GM19023 (cell line): ENCODE measurements around the gene SPOCK1.

ENCODE experiments used
- ATAC-seq: cut with Tn5 transposase; IDR thresholded peaks from one replicate; pipeline ENCODE4 v1.9.1; 2021; ENCODE audit warnings: mild to moderate bottlenecking, moderate library complexity; ENCODE audit not compliant: unreplicated experiment

SPOCK1 gene

GRCh38 chr5:137090151-137090550 is 409.0 kb downstream of the SPOCK1 start:
- ATAC-seq: no peak

GRCh38 chr5:137088175-137088574 is 411.0 kb downstream of the SPOCK1 start:
- ATAC-seq: no peak

DNA sequence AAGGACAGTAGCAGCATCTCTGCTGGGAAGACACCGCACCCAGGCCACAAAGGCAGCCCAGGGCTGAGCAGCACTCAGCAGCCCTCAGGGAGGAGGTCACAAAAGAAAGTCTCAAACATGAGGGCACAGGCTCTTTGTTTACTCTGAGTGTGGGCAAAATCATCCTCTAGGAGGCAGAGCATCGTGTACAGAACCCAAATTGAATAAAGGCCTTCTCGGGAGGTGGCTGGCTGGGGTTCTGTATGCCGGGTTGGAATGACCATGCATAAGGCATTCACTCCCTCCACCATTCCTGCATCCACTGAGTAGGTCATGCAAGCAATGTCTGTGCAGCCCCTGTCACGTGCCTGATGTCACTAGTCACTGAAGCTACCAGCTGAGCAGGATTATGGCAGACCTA is 412.8 kb downstream of the SPOCK1 start:
- no peak for ATAC-seq

DNA sequence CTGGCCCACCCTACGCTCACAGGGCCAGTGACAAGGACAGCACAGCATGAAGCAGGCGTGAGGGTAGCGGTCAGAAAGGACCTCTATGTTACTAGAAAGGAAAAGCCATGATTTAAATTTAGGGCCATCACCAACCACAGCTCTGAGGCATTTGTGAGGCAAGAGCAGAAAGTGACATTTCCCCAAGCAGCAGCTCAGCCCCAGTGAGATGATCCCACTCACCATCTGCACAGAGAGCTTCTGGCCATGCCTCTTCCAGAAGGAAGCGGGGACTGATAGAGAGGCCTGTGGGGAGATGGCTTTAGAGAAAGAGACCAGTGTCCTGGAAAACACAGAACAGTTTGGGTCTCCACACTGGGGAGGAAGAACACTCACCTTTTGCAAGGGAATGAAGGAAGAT is 413.9 kb downstream of the SPOCK1 start:
- ATAC-seq: no peak

- ATAC-seq: no peak
These were observed 415.1 kb downstream of the SPOCK1 start for GRCh38 chr5:137084016-137084415.

DNA sequence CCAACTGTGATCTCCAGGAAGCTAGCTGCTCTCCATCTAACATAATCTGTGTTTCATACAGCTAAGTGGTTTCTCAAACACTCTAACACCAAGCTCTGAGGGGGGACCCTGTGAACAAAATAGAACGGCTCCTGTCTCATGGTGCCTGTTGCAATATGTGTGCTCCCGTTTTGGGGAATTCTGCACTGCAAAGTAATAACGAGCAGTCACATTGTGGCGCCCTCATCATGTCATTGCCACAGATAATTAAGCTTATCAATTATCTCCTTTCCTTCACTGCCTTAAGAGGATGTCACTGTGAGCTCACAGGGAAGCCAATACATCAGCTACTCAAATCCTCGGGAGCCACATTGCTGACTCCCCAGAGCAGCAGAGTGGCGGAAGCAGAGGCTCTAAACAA is 416.2 kb downstream of the SPOCK1 start:
- ATAC-seq: no peak

DNA sequence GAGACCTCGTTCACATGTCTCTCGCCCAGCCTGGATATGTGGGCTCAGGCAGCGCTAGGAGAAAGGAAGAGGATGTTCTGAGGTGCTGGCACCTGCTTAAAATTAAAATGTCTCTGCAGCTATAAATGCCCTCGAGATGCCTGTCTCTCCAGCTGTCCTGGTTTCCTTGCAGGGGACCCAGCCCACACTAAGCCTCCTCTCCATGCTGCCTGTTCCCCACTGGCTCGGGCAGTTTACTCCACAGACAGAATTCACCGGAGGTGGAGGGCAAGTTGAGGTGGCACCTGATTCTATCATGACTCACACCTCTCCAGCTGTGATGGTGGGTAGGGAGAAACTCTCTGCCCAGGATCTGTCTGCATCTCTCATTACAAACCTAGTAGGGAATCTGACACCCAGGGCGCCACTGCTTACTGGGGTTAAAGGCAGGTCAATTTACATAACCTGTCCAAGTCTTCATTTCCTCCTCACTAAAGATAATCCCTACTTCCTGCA is 420.9 kb downstream of the SPOCK1 start:
- ATAC-seq: no peak

DNA sequence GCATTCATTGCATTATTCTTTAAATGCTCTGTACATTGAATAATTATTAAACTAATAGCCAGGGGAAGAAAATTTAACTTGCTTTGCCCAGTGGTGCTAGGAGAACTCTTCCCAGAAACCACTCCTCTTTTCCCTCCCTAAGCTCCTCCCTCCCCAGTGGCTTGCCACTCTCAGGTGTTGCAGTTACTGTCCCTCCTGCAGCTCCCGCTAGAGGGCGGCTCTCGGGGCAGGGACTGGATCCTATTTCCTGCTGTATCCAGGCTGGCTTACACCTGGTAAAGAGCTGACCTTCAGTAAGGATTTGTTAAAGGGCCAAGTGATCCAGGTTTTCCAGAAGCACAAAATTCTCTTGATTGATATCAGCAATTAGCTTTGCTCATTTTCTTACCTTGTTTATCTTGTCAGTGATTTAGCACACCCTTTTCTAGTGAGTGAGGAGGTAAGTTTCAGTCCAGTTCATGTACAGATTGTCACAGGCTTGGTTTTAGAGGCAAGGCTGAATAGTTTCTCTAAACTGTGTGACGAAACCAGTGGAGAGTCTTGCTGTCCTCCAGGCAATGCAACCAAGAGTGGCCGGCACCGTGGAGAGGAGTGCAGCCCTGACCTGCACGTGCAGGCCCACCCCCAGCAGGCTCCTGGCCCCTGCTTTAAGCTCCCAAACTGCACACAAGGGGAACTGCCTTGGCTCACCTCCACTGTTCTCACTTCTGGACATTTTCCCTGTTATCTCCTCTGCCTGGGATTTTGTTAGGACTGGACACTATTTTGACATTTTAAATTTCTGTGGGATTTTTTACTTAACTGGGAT is 423.8 kb downstream of the SPOCK1 start:
- ATAC-seq: peak; percentile 55

DNA sequence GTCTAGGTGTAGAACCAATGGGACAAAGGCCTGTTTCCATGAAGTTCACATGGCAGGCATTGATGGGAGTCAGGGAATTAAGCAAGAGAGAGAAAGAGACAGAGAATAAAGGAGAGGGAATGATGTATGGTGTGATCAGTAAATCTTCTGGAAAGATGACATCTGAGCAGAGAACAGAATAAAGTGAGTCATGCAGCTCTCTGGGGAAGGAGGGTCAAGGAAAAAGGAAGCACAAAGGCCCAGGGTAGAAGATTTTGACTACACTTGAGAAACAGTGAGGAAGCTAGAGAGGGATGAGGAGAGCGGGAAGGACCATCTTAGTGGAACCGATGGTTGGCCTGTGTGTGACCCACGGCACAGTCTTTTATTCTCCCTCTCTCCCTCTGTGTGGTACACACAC is 425.9 kb downstream of the SPOCK1 start:
- ATAC-seq: no peak

DNA sequence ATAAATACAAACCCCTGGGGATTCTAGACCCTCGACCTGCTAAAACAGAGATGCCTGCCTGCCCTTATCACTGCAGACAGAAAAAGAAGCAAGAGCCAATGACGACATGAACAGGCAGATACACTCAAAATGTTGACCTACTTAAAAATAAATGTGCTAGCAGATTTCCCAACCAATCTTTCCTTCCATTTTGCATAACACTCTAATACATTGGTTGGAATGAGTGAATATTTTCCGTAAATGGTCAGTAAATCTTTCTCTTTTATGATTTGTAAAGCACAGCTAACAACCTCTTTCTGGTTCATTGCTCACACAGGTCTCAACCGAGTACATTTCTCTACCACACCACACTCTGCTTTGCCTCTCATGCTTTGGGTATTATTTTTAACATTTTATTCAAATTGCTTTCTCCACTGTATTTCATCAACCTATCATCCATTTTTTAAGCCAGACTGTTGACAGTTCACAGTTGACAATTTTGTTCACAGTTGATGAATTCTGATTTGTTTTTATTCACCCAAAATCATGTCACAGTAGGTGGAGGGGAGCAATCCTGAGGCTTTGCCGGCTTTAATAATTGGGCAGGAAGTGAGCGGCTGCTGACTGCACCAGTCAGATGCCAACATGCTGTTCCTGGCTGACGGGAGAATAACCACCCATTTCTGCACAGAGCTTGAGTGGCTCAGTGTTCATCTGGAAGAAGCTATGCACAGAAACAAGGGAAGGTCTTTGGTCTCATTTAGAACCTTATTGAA is 426.6 kb downstream of the SPOCK1 start:
- ATAC-seq: no peak

- ATAC-seq: no peak
These were observed 427.2 kb downstream of the SPOCK1 start for GRCh38 chr5:137071931-137072330.

DNA sequence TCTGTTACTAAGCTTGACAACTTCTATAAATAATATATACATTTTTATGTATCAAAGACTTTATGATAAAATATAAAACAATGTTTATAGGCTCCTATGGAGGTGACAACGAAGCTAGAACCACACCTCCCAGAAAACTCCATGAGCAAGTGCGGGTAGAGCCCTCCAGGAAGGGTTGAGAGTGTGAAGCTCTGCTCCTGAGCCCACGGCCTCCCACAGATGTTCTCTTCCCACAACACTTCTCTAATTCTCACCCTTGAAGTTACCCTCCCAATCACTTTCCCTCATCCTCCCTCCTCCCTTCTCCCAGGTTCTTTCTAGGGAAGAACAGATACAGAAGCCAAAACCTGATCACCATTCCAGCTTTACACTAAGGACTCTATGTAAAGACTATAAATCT is 427.6 kb downstream of the SPOCK1 start:
- ATAC-seq: no peak

DNA sequence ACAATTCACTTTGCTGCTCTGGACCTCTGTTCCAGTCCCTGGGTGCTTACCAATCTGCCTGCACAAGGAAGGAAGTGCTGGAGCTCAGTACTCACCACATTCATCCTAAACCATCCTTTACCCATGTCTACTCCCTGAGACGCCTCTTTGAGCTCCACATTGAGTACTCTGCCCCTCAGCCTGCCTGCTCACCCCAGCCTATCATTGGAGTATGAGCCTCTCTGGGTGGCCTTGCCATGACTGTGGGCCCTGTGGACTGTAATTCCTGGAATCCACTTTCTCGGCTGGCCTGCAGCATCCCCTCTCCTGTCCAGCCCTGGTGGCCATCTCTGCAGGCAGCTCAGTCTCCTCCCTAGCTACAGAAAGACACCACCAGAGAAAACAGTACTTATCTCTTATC is 428.6 kb downstream of the SPOCK1 start:
- ATAC-seq: no peak

DNA sequence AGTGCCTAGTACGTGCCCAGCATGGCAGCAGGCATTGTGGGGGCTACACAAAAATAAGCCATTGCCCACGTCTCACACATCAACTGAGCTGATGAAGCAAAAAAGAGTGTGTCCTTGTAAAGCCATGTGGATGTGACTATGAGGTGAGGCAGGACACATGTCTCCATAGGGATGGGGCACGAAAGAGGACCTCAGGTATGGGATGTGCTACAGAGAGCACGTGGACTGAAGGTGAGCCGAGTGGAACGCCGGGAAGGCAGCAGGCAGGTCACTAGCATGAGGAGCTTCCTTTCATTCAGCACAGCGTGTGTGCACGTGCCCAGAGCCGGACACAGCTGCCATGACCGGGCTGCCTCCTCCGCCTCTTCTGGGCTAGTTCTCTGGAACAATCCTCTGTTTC is 429.8 kb downstream of the SPOCK1 start:
- no peak for ATAC-seq

DNA sequence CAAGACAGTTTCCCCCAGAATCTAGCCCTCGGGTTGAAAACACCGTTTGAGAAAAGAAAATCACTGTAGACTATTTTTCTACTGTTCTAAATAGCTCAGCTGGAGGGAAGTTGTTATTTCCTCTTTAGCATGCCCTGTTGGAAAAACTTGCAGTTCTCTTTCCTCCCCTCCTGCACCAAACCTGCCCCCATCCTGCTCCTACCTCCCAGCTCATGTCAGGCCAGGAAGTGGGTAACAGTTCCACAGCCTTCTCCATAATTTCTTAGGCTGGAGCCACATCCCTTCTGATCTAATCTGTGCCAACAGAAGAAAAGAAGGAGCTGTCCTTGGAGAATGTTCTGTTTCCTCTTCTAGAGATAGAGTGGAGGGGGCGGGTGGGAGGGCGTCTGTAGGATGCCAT is 437.7 kb downstream of the SPOCK1 start:
- no peak for ATAC-seq

- no peak for ATAC-seq
These were observed 441.0 kb downstream of the SPOCK1 start for GRCh38 chr5:137058089-137058488.

DNA sequence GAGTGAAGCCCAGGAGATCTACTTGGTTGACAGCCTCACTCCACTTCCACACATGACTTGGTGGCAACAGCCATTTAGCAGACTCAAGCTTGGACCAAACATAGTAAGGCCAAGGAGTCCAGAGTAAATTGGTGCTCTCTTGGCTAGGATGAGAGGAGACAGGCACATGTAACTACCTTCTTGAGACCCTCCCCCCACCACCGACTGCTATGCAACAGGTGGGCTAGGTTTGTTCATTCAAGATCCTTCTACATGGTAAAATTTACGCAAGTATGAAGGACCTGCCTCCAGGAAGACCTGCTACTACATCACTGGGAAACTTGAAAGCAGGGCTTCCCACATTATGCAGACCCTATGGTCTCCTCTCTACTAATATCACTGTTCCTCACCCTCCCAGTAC is 442.4 kb downstream of the SPOCK1 start:
- ATAC-seq: no peak

DNA sequence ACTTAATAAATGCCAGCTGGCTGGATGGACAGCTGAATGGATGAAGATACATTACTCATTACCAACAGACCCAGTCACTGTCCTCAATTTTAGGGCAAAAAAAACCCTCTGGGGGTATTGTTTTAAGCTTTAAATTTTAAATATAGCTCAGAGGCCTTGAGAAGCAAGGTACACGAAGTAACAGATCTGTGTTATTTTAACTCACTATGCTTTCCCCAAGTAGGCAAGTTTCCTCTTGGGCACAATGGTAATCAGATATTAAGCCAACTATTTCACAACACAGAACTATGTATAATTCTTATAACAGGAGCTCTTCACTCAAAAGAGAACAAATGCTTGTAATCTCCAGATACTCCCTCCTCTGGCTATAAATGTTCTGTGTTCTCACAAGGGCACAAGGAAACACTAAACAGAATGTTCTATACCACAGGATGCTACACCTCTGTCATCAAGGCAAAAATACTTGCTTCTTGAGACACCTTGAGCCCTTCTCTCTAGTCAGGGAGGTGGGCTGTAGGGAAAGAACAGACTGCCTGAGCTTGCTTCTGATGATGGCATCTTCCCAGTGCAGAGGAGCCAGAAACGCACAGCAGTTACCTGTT is 443.8 kb downstream of the SPOCK1 start:
- no peak for ATAC-seq

- no peak for ATAC-seq
These were observed 444.3 kb downstream of the SPOCK1 start for GRCh38 chr5:137054792-137055191.

- no peak for ATAC-seq
These were observed 444.8 kb downstream of the SPOCK1 start for GRCh38 chr5:137054335-137054734.

GRCh38 chr5:137051161-137051560 is 448.0 kb downstream of the SPOCK1 start:
- no peak for ATAC-seq
